T-helper 22 cell (primary cell): ENCODE measurements around the gene LCORL.
"Not testable (repeated sequence)": the region's sequence is repeated elsewhere in the genome, so short reads cannot be mapped to it uniquely, and the experiment has no call there.

ENCODE experiments used
- DNase-seq: peaks from one replicate; pipeline ENCODE4 v3.0.0-alpha.2; 2020; ENCODE audit warnings: low read depth

Gene LCORL

GRCh38 chr4:17930256-17930655, 91.3 kb downstream of the LCORL start:
- no peak for DNase-seq

DNA sequence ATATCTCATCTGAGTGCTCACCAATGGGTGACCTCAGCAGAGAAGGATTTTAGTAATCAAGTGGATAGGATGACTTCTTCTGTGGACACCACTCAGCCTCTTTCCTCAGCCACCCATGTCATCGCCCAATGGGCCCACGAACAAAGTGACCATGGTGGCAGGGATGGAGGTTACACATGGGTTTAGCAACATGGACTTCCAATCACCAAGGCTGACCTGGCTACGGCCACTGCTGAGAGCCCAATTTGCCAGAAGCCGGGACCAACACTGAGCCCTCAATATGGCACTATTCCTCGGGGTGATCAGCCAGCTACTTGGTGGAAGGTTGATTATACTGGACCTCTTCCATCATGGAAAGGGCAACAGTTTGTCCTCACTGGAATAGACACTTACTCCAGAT, 97.4 kb downstream of the LCORL start:
- no peak for DNase-seq

DNA sequence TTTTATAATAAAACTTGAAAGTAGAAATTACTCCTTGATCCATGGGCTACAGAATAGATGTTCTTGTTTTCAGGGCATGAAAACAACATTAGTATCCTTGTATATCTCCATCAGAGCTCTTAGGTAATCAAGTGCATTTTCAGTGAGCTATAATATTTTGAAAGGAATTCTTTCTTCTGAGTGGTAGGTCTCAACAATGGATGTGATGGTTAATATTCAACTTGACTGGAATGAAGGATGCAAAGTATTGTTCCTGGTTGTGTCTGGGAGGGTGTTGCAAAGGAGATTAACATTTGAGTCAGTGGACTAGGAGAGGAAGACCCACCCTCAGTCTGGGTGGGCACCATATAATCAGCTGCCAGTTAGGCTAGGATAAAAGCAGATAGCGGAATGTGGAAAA, 100.1 kb downstream of the LCORL start:
- no peak for DNase-seq

DNA sequence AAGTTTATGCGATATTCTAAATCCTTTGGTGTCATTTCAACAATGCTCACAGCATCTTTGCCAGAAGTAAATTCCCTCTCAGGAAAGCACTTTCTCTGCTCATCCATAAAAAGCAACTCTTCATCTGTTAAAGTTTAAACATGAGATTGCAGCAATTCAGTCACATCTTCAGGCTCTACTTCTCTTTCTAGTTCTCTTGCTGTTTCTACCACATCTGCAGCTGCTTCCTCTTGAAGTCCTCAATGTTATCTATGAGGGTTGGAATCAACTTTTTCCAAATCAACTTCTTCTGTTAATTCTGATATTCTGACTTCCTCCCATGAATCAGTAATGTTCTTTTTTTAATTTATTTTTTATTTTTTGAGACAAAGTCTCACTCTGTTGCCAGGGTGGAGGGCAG, 100.9 kb downstream of the LCORL start:
- no peak for DNase-seq

DNA sequence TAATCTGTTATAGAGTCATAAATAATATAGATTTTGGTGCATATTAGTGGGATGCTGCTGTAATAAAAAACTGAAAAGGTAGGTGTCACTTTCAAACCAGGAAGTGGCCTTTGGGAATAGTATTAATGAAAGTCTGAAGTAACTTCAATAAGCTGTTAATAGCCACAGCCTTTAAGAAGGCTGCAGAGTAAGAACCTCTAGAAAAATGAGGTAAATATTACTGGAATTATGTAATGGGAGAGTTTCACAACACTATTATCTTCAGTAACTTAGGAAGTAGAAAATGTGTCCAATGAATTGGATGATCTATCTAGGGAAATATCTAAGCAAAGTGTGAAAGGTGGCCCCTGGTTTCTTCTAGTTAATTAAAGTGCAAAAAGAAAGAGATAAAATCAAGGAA, 106.1 kb downstream of the LCORL start:
- DNase-seq: no peak

DNA sequence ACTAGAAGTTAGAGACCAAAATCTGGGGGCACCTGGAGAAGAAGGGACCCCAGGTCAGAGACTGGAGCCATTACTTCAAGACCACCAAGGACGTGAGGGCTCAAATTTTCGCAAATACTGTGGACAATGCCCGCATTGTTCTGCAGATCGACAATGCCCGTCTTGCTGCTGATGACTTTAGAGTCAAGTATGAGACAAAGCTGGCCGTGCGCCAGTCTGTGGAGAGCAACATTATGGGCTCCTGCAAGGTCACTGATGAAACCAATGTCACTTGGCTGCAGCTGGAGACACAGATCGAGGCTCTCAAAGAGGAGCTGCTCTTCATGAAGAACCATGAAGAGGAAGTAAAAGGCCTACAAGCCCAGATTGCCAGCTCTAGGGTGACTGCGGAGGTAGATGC, 109.5 kb downstream of the LCORL start:
- DNase-seq: no peak

- DNase-seq: no peak
Observed at GRCh38 chr4:17911608-17912007, 109.9 kb downstream of the LCORL start.

DNA sequence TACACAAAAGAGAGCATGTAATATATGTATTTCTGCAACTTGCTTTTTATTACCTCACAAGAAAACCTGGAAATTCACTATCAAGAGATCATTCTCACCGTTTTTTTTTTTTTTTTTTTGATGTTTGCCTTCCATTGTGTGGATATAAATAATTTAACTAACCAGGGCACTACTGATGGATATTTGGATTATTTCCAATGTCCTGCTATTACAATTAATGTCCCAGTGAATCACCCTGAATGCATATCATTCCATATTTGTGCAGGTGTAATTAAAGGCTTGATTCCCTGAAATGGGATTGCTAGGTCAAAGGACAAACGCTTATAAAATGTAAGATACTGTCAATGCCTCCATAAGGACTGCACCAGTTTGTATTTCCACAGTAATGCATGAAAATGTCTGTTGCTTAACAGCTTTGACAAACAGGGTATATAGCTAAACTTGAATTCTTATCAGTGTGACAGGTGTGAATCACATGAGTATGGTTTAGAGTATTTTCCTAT, 123.0 kb downstream of the LCORL start:
- DNase-seq: no peak

DNA sequence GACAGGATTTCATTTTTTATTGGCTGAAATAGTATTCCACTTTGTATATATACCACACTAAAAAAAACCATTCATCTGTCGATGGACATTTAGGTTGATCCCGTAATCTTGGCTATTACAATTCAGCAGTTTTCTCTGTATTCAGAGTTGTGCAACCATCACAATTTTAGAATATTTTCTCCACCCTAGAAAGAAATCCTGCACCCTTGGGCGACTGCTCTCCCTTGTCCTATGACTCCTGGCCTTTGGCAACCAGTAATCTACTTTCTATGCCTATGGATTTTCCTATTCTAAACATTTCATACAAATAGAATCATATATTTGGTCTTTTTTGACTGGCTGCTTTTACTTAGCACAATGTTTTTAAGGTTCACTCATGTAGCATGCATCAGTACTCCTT, 126.1 kb downstream of the LCORL start:
- no peak for DNase-seq

GRCh38 chr4:17894421-17894820, 127.1 kb downstream of the LCORL start:
- no peak for DNase-seq

GRCh38 chr4:17889692-17890091, 131.9 kb downstream of the LCORL start:
- DNase-seq: no peak

GRCh38 chr4:17884511-17884910, 137.0 kb downstream of the LCORL start:
- no peak for DNase-seq

GRCh38 chr4:17884063-17884462, 137.5 kb downstream of the LCORL start:
- DNase-seq: no peak

DNA sequence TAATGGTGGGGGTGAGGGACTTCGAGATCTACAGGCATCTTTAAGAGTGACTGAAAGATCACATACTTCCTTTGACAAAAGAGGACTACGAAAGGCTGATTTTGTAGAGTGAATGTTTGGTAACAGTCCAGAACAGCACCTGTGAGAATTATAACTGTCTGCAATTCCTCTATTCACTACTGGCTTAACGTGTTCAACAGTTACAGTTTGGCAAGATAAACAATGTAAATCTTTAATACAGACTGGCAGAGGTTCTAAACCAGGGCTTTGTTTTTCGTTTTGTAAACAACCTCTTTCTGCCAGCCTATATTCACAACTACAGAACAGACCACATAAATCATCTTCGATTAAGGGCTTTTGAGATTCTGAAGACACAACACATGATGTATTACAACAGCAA, 143.9 kb downstream of the LCORL start:
- DNase-seq: no peak

- DNase-seq: no peak
Observed at GRCh38 chr4:17876943-17877342, 144.6 kb downstream of the LCORL start.

DNA sequence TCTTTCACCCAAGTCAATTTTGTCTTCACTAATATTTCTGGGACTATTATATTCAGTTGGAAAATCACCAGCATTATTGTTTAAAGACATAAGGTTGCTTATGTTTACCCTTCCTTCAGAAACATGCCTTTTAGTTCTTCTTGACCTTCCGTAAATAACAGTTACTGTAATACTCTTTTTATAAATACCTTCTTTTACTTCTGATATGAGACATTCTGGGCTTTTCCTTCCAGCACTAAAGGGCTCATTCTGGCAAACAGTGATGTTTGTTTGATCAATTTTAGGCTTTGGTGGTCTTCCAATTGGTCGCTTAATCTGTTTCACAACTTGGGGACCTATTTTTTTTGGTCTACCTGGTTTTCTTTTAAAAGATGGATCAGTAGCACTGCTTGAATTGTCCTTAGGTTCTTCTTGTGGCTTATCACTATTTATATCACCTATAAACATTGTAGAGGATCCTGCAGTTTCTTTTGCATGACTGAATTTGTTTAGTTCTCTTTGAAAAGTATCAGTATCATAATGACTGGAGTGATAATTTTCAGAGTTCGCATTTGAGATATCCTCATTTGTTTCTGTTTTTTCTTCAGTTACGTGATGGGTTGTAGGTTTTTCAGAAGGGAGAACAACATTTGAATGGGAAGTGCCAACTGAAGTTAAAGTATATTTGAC, 146.0 kb downstream of the LCORL start:
- no peak for DNase-seq

DNA sequence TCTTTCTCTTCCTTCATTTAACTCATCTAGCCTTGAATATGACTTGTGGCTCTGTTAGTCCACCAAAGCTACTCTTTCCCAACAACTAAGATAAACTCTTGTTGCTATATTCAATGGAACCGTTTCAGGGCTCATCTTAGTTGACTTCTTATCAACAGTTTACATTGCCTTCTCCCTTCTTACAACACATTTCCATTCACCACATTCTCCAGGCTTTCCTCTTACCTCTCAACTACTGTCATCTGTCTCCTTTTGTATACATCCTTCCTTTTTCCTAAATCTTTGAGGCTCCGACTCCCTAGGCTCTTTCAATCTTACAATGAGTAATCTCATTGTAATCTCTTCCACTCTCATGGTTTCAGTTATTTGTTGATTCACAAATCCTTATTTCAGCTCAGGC, 152.2 kb downstream of the LCORL start:
- DNase-seq: no peak

DNA sequence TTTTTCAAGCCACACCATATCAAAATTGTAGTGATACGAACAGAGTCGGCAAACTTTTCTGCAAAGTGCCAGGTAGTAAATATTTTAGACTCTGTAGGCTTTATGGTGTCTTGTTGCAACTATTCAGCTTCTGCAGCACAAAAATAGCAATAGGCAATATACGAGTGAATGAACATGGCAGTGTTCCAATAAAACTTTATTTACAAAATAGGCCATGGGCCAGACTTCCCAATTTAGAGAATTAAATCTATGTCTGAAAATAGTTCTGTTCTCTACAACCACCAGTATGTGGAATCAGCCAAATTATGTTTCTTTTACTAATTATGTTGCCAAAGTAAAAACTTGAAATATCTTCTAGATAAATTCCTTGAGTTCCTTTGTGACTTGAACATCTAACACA, 154.3 kb downstream of the LCORL start:
- no peak for DNase-seq

- DNase-seq: no peak
Observed at GRCh38 chr4:17866810-17867209, 154.7 kb downstream of the LCORL start.

- DNase-seq: no peak
Observed at GRCh38 chr4:17865866-17866363, 155.6 kb downstream of the LCORL start.

DNA sequence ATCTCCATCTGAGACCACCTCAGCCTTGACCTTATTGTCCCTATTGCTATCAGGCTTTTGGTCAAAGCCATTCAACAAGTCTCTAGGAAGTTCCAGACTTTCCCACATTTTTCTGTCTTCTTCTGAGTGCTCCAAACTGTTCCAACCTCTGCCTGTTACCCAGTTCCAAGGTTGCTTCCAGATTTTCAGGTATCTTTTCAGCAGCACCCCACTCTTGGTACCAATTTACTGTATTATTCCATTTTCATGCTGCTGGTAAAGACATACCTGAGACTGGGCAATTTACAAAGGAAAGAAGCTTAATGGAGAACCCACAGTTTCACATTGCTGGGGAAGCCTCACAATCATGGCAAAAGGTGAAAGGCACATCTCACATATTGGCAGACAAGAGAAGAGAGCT, 159.6 kb downstream of the LCORL start:
- not testable (repeated sequence) for DNase-seq

DNA sequence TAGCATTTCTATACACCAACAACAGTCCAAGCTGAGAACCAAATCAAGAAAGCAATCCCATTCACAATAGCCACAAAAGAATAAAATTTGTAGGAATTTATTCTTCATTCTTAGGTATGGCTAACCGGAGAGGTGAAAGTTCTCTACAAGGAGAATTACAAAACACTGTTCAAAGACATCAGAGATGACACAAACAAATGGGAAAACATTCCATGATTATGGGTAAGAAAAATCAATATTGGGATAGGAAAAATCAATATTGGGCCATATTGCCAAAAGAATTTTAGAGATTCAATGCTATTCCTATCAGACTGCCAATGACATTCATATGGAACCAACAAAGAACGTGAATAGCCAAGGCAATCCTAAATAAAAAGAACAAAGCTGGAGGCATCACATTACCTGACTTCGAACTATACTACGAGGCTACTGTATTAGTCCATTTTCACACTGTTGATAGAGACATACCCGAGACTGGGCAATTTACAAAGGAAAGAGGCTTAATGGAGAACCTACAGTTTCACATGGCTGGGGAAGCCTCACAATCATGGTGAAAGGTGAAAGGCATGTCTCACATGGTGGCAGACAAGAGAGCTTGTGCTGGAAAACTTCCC, 161.7 kb downstream of the LCORL start:
- no peak for DNase-seq

GRCh38 chr4:17854036-17854435, 167.5 kb downstream of the LCORL start:
- DNase-seq: no peak

- no peak for DNase-seq
Observed at GRCh38 chr4:17851959-17852358, 169.6 kb downstream of the LCORL start.
